Eye (tissue), 1 donor: Measurements from ENCODE around the gene PTMS.
A peak's percentile ranks its signal among the peaks of the same experiment; 100 is the strongest.

Experiments
- DNase-seq: peaks from one replicate; pipeline ENCODE4 v3.0.0-alpha.2; 2015

PTMS gene

DNA sequence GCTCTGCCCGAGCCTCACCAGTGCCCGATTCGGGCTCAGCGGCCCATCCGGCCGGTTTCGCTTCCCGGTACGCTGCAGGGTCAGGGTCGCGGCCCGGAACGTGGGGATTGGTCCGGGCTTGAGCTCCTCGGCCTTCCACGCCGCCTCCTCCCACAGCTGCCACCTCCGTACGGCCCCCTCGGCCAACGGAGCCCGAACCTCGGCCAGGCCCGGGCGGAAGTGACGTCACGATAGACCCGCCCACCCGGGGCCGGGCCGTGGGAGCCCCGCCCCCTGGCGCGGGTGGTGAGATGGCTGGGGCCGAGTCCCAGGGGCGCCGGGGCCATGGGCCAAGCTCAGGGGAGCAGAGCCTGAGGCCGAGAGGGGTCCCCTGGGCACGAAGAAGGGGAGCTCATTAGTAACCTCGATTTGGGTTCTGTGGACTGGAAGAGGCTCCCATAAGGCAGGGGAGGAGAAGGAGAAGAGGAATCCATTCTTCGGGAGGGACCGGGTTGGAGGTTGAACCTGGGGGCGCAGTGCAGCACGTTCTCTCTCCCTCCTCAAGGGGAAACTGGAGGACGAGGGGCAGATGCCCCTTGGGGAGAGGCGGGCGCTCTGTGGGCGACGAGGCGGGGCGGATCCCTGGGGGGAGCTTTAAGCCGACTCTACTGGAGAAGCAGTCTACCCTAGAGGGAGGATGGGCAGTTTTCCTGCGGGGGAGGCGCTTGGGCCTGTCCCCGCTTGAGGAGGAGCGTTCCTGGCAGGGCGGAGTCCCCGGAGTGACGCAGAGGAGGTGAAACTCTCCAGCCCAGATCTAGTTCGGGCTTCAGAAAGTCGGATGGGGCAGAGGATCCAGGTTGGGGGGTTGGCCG, 13.0 kb upstream of the PTMS start, which contains the start of gene MLF2:
Gene MLF2 (minus strand): TSS at position 221 of the 851 bp plus-strand sequence. CDS start 807 bp downstream, outside the sequence.
- DNase-seq: peak; percentile 99

DNA sequence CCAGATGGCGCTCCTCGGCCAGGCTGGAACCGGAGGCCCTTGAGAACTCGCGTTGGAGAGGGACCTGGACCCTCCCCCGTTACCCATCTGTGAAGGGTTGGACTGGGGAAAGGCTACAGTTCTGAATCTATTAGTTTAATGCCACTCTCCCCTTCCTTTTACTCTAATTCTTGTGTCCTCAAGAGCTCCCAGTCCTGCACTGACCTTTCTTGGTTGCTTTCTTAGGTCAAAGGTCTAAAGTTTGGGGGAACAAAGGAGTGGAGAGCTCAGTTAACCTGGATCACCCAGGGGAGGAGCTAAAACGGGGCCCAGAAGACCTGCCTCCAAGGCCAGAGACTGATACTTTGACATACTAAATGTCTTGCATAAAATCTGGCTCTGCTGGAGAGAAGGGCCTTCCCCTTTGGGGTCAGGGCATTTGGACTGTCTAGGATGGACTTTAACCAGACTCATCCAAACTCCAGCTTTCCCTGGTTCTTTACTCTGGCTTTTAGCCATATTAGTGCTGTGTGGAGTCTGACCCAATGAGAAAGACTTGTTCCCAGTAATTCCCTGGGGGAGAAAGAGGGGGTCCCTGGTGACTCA, 12.3 kb upstream of the PTMS start:
- DNase-seq: no peak

DNA sequence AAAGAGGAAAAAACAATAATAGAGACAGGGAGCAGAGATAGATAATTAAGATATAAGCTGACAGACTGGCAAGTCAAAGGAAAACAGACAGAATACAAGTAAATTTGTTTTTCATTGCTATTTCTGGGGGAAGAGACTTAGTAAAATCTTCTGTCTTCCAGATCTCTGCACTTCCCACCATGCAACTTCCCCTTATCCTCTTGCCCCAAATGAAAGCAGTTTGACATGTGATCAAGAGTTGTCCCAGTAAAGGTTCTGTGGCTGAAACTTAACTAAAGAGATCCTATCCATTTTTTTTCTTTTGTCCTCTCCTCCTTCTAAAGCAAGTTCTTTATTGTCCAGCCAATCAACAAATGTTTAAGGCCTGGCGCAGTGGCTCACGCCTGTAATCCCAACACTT, 11.8 kb upstream of the PTMS start:
- no peak for DNase-seq

DNA sequence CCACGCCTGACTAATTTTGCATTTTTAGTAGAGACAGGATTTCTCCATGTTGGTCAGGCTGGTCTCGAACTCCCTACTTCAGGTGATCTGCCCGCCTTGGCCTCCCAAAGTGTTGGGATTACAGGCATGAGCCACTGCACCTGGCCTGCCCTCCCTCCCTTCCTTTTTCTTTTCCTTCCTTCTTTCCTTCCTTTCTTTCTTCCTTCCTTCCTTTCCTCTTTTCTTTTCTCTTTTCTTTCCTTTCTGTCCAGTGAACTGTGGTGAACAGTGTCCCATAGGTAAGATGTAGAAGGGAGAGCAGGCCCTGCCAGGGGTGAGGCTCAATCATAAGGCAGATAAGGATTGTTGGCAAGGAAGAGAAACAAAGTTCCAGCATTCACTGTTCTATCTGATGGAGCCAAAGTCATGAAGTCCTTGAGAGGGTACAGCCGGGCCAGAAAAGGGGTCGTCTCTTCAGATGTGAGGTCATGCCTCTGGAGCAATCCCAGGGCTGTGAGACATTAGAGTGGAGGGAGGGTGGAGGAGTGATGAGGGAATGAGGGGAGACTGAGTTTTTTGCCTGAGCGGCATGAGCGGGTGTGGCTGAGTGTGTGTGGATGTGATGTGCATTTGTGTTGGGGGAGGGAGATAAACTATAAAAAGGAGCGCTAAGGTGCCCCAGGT, 9.0 kb upstream of the PTMS start:
- DNase-seq: no peak

DNA sequence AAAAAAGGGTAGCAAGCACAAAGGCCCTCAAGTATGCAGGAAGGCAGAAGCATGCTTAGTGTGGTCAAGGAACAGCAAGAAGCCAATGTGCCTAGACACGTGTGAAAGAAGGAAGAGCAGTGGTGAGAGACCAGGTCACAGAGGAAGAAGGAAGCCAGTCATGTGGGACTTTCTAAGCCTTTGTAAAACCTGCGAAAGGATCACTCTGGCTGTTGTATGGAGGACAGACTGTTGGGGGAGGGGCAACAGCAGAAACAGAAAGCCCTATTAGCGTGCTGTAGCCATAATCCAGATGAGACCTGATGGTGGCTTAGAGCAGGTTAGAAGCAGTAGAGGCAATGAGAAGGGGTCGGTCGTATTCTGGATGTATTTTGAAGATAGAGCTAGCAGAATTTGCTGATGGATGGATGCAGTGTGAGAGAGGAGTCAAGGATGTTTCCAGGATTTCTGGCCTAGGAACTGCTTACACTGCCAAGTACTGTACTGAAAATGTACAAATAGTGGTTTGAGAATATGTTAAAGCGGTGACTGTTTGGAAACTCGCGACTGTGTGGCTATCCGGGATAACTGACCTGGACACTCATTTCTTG, 7.6 kb upstream of the PTMS start:
- DNase-seq: peak; percentile 69

DNA sequence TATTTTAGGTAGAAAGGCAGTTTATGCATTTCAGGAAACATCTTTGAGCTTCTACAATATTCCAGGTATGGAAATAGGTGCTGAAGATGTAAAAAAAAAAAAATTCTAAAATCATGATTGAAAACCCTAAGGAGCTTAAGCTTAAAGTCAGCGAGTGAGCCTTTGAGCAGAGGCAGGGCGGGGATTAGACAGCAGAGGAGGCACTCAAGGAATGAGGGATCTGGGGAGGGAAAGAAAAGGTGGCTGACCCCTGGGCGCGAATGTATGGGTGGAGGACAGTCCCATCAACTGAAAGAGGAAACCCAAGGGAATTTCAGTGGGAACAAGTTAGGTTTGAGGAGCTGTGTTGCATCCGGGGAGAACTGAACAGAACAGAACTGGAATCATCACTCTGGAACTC, 6.4 kb upstream of the PTMS start:
- DNase-seq: no peak

DNA sequence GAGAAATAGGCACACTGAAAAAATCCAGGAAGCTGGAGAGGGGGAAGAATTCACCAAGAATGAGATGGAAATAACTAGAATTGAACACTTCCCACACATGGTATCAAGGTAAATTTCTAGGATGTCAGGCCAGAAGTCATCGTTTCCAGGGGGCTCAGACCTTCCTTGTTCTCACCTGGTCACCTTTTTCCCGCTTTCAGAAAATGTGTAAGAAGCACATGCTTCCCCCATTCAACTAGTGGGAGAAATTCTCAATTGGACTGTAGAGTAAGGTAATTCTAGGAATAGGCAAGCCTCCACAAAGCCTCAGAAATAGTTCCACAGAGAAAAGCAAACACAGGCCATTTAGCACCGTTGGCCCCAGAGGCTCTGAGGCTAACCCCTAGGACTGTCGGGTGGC, 2.8 kb upstream of the PTMS start:
- no peak for DNase-seq

DNA sequence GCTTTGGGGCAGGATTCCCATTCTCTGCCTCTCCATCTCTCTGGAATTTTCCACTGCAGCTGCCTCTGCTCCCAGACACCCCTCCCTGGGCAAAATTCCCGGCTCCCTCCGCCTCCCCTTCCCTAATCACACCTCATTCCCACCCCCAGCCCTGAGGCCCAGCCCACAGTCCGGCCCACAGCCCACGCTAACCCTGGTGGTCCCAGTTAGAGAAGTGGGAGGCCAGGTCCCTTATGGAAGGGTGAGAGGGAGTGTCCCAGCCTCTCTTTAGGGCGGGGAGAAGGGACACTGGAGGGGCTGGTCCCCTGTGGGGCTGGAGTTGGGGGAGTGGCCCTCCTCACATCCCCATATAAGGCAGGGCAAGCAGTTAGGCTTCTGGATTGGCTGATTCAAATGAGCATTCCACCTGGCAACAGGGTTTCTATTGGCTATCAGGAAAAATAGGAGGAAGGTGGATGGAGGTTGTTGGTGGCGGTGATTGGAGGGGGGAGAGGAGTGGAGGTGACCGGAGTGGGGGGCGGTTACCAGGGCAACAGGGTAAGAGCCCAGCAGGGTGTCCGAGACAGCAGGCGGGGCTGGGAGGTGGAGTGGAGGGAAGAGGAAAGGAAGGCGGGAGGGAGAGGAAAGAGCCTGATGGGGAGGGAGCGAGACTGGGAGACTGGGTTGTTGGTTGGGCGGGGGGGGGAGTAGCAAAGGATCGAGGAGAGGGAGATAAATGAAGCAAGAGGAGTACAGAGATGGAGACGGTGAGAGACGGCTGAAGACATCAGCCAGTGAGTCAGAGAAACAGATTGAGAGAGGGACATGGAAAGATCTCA, 1.9 kb upstream of the PTMS start:
- peak; percentile 99 for DNase-seq

DNA sequence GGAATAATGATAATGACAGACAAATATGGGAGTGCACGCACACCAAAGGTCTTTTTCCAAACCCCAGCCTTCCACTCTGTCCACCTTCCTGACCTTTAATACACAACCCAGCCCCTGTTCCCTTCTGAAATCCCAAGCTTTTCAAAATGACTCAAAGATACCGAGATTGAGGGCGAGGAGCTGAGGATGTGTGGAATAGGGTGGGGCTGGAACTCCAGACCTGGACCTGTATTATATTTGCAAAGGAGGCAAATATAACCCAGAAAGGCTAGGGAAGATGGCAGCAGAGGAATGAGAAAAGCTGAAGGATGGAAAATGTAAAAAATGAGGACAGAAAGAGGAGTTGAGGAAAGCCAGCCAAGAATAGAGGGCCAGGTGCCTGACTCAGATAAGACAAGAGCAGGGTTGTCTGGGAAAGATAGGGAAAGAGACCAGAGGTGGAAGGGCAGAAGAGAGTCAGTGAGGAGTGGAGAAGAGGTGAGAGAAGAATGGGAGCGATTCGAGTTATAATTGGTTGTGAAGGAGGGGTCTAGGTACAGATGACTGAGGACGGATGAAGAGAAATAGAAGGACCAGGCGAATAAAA, 1.0 kb upstream of the PTMS start:
- DNase-seq: peak; percentile 61

DNA sequence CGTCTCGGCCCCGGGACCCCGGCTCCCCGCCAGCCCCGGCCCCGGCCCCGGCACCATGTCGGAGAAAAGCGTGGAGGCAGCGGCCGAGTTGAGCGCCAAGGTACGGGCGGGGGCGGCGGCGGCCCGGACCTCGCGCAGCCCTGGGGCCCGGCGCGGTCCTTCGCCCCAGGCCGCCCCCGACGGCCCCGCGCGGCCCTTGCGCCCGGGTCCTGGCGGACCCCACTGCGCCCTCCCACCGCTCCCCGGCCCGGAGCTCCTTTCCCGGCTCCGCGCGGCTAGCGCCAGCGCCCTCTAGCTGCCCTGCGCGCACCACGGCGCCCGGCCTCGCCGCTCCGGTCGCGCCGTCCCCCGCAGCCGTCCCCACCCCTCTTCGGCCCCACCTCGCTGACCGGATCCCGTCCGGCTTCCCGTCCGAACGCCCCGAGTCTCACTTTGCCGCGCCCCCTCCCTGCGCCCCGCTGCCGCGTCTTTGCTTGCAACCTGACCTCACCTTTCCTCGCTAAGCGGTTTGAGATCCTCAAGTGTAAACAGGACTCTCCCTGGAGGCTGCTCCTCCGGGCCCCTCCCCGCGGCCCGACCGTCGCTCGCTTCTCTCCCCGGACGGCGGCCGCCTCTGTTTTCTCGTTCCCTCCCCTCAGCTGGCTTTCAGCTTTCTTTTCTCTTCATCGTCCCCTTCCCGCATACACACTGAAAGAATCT, 637 bp downstream of the PTMS start:
- peak; percentile 89 for DNase-seq

DNA sequence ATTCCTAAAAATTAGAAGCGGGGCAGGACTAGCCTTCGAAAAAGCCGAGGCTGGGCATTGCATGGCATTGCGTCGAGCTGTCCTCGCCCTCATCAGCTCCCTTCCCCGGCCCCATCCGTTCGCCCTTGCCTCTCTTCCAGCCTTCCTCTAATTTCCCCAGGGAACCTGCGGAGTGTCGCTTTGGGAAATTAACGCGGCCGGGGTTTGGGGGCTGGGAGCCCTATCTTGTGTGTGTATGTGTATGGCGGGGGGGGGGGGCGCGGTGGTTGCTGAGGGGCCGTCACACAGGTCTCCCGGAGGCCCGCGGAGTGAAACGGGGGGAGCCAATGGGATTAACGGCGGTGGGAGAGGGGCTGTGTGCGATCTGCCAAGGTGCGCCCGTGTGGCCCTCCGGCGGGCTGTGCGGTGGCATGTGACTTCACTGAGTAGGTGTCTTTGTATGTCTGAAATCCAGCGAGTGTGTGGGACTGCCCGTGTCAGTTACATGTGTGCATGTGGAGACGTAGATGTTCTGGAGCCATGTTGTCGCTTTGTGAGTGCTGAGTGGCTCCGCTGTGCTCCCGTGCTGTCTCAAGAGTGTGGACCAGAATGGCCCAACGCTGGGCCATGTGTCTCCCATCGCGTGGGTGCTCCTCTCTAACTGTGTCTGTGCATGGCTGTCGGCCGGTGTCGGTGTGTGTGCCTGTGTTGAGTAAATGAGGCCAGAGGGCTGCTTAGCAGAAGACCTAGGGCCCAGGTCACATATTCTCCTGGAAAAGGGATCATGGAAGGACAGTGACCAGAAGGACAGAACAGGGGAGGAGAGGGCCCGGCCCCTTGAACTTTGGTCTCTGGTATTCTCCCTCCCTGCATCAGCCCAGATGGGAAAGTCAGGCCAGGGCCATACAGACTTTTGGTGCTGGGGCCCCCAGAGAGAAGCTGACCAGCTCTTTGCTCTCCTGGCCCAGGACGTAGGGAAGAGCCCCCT, 1.5 kb downstream of the PTMS start:
- peak; percentile 66 for DNase-seq

DNA sequence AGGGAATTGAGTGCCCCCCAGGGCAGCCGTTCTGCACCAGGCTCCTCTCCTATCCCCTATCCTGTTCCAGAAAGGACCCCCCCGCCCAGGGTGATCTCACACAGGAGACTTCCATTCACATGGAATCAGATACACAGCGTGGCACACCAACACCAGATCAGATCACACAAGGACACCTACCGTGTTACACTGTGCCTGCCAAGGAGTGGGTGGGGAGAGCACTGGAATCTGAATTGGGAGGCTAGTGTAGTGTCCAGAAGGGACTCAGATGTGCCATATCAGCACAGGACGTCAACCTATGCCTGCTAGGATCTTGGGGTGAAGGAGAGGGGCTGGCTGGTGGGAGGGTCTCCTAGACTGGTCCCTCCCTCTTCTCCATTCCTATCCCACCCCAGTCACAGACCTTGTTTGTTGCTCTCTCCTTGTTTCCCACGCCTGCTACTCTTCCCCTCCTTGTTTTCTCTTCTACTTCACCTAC, 2.3 kb downstream of the PTMS start:
- DNase-seq: peak; percentile 77

DNA sequence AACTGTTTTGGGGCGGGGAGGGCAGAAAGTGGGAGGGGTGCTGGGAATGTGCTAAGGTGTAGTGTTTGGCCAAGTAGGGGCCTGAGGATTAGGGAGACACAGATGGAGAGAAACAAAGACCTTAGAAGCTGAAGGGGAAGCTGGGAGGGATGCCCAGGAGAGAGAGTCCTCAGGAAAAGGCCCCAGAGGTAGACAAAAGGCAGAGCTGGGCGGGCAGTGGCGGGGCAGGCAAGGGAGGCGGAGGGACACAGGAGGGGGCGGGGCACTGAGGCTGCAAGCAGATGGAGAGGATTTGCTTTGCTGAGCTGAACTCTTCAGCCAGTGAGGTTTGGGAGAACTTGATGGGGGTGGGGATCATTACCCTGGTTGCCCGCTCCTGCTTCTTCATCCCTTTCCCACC, 2.8 kb downstream of the PTMS start:
- DNase-seq: peak; percentile 89

DNA sequence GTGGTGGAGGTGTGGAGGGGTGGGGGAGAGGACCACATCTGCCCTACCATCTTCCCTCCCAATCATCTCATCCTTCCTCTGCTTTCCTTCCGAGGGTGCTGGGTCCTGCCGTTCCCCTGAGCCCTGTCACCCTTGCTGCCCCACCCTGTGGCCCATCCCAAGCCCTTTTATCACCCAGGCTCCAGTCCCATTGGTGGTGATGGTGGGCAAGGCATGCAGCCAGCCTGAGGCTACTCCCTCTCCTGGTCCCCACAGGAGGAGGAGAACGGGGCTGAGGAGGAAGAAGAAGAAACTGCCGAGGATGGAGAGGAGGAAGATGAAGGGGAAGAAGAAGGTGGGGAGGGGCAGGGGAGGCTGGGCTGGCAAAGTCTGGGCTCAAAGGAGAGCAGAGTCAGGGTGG, 3.5 kb downstream of the PTMS start:
- DNase-seq: no peak

DNA sequence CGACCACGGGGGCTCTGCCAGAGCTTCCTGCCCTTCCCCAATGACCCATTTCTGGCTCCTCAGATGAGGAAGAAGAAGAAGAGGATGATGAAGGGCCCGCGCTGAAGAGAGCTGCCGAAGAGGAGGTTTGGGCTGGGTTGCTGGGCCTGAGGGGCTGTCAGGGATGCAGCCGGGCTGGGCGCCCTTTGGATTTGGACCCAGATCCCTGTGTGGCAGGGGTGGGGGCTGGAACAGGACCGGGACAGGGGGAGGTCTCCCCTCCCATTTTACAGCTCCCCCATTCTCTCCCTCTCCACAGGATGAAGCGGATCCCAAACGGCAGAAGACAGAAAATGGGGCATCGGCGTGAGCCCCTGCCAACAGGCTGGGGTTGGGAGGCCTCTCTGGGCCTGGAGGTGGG, 3.9 kb downstream of the PTMS start:
- DNase-seq: no peak

DNA sequence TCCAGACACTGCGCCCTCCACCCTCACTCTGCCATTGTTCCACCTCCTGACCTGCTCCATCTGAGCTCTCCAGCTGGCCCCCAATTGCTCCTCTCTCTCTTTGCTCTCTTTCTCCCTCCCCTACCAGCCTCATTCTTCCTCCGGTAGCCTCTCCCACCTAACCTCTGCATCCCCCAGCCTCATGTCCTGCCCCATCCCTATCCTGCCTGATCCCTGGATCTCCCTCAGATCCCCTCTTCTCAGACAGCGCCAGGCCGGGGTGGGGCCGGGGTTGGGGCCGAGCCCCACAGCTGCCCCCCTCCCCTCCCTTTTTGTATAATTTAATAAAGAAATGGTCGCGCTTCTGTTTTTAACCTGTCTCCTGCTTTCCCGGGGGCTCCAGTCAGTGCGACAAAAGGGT, 4.4 kb downstream of the PTMS start:
- DNase-seq: no peak

DNA sequence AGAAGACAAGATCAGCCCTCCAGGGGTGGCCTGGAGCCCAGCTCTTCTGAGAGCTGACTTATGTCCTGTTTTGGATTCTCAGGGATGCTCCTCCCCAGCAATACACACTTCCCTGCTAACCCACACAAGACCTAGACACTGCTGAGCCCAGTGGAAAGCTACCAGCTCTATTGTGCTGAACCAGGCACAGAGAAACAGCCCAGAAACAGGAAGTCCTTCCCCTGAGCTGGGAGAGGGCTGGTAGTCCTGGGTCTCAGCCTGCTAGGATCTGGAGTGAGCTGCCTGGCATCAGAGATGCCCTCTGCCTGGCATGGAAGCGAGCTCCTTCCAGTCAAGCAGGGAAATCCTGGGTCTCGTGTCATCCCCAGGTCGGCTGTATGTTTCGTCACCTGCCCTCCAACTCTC, 4.9 kb downstream of the PTMS start:
- DNase-seq: no peak

DNA sequence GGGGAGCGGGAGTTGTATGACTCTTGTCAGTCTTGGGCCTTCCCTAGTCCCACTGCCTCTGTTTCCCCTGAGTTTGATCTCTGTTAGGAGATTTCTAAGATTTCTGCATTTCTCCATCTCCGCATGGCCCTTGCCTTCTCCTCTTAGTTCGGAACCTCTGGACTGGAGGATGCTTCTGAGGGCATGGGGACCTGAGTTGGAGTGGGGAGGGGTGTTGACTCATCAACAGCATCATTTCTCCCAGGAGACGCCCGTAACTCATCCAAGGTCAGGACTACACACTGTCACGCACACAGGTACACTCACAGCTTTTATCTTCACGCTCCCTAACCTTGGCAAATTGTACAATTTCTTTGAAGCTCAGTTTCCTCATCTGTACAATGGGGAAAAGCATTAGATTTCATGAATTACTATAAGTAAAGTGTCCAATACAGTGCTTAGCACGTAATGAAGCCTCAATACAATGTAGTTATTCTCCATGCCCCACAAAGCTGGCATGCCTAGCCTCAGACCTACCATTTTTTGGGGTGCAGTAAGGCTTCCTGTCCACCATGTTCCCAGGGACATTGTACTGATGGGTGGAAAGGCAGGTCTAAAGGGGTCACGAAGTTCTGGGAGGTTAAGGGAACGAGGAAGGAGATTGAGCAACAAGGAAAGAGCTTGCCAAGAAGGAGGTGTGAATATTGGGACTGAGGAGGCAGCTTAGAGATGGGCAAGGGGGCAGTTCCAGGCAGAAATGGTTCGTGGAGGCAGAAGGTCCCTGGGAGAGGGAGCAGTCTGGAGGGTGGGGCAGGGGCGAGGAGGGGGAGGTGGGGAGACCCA, 5.6 kb downstream of the PTMS start:
- no peak for DNase-seq

DNA sequence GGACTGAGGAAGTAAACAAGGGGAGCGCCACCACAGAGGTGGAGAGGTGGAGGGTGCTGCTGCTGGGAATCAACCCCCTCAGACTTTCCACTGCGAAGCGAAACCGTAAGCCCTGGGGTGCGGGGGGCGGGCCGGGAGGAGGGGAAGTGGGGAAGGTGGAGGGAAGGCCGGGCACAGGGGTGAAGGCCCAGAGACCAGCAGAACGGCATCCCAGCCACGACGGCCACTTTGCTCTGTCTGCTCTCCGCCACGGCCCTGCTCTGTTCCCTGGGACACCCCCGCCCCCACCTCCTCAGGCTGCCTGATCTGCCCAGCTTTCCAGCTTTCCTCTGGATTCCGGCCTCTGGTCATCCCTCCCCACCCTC, 6.2 kb downstream of the PTMS start, which contains the start of gene LAG3:
Gene LAG3 (plus strand): TSS at position 190 of the 365 bp plus-strand sequence. CDS start 333 bp downstream, outside the sequence.
- no peak for DNase-seq
